Endodermal cell (in vitro differentiated cells): ENCODE measurements around the gene DSE. TPM values are rescaled to one million over a fixed set of nuclear protein-coding genes. Genes with fewer than 3 reads are reported as not detected.

ENCODE experiments used
- DNase-seq: peaks from one replicate; pipeline ENCODE4 v3.0.0-alpha.2; 2017
- H3K27ac ChIP-seq: 2 replicates; pipeline ENCODE4 v1.5.1; 2013; ENCODE audit warnings: mild to moderate bottlenecking, low read depth, low read length, moderate library complexity
- H3K27me3 ChIP-seq: 2 replicates; pipeline ENCODE4 v1.6.1; 2013; ENCODE audit warnings: mild to moderate bottlenecking, low read length, moderate library complexity; ENCODE audit not compliant: insufficient read depth, control insufficient read depth, poor library complexity, severe bottlenecking
- H3K36me3 ChIP-seq: 2 replicates; pipeline ENCODE4 v1.7.0; 2013; ENCODE audit warnings: mild to moderate bottlenecking, low read length, moderate library complexity; ENCODE audit not compliant: control insufficient read depth, insufficient read depth
- H3K4me1 ChIP-seq: one replicate; pipeline ENCODE4 v1.7.0; 2013; ENCODE audit warnings: low read length; ENCODE audit not compliant: control insufficient read depth, insufficient read depth
- H3K4me3 ChIP-seq: 2 replicates; pipeline ENCODE4 v1.5.1; 2013; ENCODE audit warnings: mild to moderate bottlenecking, low read length, moderate library complexity
- H3K9ac ChIP-seq: 2 replicates; pipeline ENCODE4 v1.6.1; 2013; ENCODE audit warnings: mild to moderate bottlenecking, low read length, moderate library complexity; ENCODE audit not compliant: poor library complexity, severe bottlenecking; ENCODE audit errors: extremely low read depth
- H3K9me3 ChIP-seq: 2 replicates; pipeline ENCODE4 v1.6.1; 2013; ENCODE audit warnings: mild to moderate bottlenecking, low read length, moderate library complexity; ENCODE audit not compliant: control insufficient read depth
- H3K27ac Mint-ChIP-seq: 2 replicates; pipeline ENCODE4 v1.8.0; 2020; ENCODE audit warnings: mixed read lengths
- H3K27me3 Mint-ChIP-seq: 2 replicates; pipeline ENCODE4 v1.8.0; 2021; ENCODE audit warnings: mild to moderate bottlenecking, mixed read lengths; ENCODE audit not compliant: insufficient read depth
- H3K36me3 Mint-ChIP-seq: 2 replicates; pipeline ENCODE4 v1.8.0; 2020; ENCODE audit warnings: low read depth, mixed read lengths
- H3K4me1 Mint-ChIP-seq: 2 replicates; pipeline ENCODE4 v1.8.0; 2020; ENCODE audit warnings: mixed read lengths
- H3K4me3 Mint-ChIP-seq: 2 replicates; pipeline ENCODE4 v1.8.0; 2020; ENCODE audit warnings: mild to moderate bottlenecking, moderate library complexity, mixed read lengths
- H3K9me3 Mint-ChIP-seq: 2 replicates; pipeline ENCODE4 v1.8.0; 2020; ENCODE audit warnings: mild to moderate bottlenecking, mixed read lengths
- WGBS, 2 experiments: methylation state at CpG; one replicate each; pipeline versions ENCODE4 v1.1.5 to v1.1.7; 2013; ENCODE audit warnings: missing lambda C conversion rate in 2 of 2, mixed read lengths in 1 of 2; ENCODE audit not compliant: insufficient coverage in 1 of 2, insufficient read length in 1 of 2; 5-methylcytosine and 5-hydroxymethylcytosine counted together
- total RNA-seq, 2 donors: library from RNA; stranded (reverse); fragmentation: NEBNext Ultra II Directional in 1 of 2; extraction: Animal tissue kit (Norgen Biotek cat#: 25700) in 1 of 2; gene quantifications; 2 replicates in 1 of 2; 3 replicates in 1 of 2; pipeline ENCODE4 v1.2.1, GENCODE V29; 2021
- TF ChIP-seq, protein P1 (sequence below): fragments of 200-600 bp; sonication (generic); conservative IDR thresholded peaks from 2 replicates; pipeline ENCODE4 v1.5.0; 2021; ENCODE audit warnings: antibody characterized with exemption, mild to moderate bottlenecking

Gene DSE
- total RNA-seq, 2 donors from 2014 or later: 42.3 to 44.3 TPM

DNA sequence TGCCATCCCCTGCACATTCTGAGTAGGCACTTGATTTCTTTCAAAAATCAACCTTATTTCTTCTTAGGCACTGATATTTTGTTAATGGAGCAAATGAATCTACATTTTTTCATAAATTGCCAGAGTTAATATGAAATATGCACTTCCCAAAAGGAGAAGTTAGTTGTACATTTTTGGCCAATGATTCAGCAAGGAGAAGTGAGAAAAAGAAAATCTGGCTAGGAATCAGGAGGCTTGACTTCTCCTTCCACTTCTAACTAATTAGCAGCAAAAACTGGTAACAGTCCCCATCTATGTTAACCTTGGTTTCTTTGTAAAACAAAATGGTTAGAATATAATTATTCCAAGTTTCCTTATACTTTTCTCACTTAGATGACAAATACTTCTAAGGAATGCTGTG, 7.0 kb upstream of the DSE start:
- Mint-ChIP-seq H3K27ac (no peak overlapping the region), H3K4me1 (no peaks in the 10 kb centered on the region), H3K36me3 (no peaks in the 10 kb centered on the region), H3K4me3 (no peak overlapping the region), H3K9me3 (no peaks in the 10 kb centered on the region), H3K27me3 (no peaks in the 10 kb centered on the region)
- Histone ChIP-seq H3K9ac (no peak overlapping the region), H3K9me3 (no peaks in the 10 kb centered on the region), H3K4me1 (no peaks in the 10 kb centered on the region), H3K36me3 (no peaks in the 10 kb centered on the region), H3K4me3 (no peak overlapping the region), H3K27ac (no peak overlapping the region), H3K27me3 (no peaks in the 10 kb centered on the region)
- TF ChIP-seq, protein P1, sequence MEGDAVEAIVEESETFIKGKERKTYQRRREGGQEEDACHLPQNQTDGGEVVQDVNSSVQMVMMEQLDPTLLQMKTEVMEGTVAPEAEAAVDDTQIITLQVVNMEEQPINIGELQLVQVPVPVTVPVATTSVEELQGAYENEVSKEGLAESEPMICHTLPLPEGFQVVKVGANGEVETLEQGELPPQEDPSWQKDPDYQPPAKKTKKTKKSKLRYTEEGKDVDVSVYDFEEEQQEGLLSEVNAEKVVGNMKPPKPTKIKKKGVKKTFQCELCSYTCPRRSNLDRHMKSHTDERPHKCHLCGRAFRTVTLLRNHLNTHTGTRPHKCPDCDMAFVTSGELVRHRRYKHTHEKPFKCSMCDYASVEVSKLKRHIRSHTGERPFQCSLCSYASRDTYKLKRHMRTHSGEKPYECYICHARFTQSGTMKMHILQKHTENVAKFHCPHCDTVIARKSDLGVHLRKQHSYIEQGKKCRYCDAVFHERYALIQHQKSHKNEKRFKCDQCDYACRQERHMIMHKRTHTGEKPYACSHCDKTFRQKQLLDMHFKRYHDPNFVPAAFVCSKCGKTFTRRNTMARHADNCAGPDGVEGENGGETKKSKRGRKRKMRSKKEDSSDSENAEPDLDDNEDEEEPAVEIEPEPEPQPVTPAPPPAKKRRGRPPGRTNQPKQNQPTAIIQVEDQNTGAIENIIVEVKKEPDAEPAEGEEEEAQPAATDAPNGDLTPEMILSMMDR: no peak
- no peak for DNase-seq

DNA sequence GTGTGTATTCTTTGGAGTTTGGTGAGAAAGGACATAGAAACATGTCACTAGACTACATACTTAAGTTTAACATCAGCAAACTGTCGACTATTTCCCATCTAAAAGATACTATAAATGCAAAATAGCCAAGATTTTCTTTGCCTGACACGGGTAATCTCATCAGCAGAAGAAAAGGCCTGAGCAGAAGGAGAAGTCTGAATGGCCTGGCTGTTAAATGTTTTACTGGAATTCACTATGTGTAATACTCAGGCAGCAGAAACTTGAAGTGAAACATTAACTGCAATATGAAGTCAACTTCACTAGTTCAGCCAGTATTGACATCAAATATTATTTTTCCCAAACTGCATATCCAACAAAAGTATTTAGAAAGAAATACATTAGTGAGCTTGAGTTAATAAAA, 6.4 kb upstream of the DSE start:
- TF ChIP-seq, protein P1: no peak
- H3K4me1 Mint-ChIP-seq: peaks cover under 1% of the 10 kb centered on the region
- Histone ChIP-seq H3K27ac (no peak overlapping the region), H3K9me3 (no peaks in the 10 kb centered on the region), H3K9ac (no peak overlapping the region), H3K27me3 (no peaks in the 10 kb centered on the region), H3K4me3 (no peak overlapping the region), H3K36me3 (no peaks in the 10 kb centered on the region), H3K4me1 (no peaks in the 10 kb centered on the region)
- H3K27me3 Mint-ChIP-seq: no peaks in the 10 kb centered on the region
- no peaks in the 10 kb centered on the region for H3K9me3 Mint-ChIP-seq
- H3K4me3 Mint-ChIP-seq: no peak overlapping the region
- no peak overlapping the region for H3K27ac Mint-ChIP-seq
- 80 to 81% methylated on average over 1 to 2 of the region's 2 CpGs for WGBS, 2 experiments
- H3K36me3 Mint-ChIP-seq: no peaks in the 10 kb centered on the region
- DNase-seq: no peak

DNA sequence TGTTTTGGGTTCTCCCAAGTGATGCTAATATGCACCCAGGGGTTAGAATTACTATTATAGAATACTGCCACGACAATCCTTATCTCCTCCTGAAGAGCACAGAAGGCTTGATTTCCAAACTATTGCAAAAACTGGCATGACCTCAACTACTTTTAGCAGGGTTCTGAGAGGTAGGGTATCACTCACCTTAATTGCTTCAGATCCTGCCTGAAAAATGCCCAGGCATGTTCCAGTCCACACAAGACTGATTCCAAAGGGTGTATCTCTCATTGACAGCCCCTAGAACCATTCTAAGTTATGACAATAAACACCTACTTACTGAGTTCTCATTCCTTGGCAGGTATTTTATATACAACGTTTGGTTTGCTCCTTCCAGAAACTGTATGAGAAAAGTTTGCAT, 5.0 kb upstream of the DSE start:
- Histone ChIP-seq H3K4me3 (no peak overlapping the region), H3K27ac (no peak overlapping the region), H3K9ac (no peak overlapping the region), H3K36me3 (no peaks in the 10 kb centered on the region), H3K9me3 (no peaks in the 10 kb centered on the region), H3K27me3 (no peaks in the 10 kb centered on the region), H3K4me1 (no peaks in the 10 kb centered on the region)
- peaks cover 8% of the 10 kb centered on the region for H3K4me1 Mint-ChIP-seq
- H3K36me3 Mint-ChIP-seq: no peaks in the 10 kb centered on the region
- H3K27me3 Mint-ChIP-seq: no peaks in the 10 kb centered on the region
- H3K27ac Mint-ChIP-seq: no peak overlapping the region
- TF ChIP-seq, protein P1: no peak
- WGBS, 2 experiments: 88 to 92% methylated on average over 2 of the region's 2 CpGs
- no peak for DNase-seq
- no peak overlapping the region for H3K4me3 Mint-ChIP-seq
- no peaks in the 10 kb centered on the region for H3K9me3 Mint-ChIP-seq
